GM23338 (cell line): ENCODE data around the gene INPP5A.

Experiments
- REST ChIP-seq: IDR thresholded peaks from one replicate; pipeline ENCODE4 v1.6.1; 2018; ENCODE audit warnings: antibody characterized with exemption; ENCODE audit not compliant: unreplicated experiment
- TF ChIP-seq, protein P1 (sequence below), 2 experiments: fragments of 200-600 bp in 1 of 2; sonication (generic) in 1 of 2; conservative IDR thresholded peaks; 2 replicates each; pipeline versions ENCODE4 v1.5.1 to v1.6.1; 2016 to 2017; ENCODE audit warnings: antibody characterized with exemption in 2 of 2, low read depth in 2 of 2, mild to moderate bottlenecking in 2 of 2, moderate library complexity in 1 of 2

GRCh38 chr10:132702601-132703418 is 165.2 kb downstream of the INPP5A start:
- TF ChIP-seq, protein P1, sequence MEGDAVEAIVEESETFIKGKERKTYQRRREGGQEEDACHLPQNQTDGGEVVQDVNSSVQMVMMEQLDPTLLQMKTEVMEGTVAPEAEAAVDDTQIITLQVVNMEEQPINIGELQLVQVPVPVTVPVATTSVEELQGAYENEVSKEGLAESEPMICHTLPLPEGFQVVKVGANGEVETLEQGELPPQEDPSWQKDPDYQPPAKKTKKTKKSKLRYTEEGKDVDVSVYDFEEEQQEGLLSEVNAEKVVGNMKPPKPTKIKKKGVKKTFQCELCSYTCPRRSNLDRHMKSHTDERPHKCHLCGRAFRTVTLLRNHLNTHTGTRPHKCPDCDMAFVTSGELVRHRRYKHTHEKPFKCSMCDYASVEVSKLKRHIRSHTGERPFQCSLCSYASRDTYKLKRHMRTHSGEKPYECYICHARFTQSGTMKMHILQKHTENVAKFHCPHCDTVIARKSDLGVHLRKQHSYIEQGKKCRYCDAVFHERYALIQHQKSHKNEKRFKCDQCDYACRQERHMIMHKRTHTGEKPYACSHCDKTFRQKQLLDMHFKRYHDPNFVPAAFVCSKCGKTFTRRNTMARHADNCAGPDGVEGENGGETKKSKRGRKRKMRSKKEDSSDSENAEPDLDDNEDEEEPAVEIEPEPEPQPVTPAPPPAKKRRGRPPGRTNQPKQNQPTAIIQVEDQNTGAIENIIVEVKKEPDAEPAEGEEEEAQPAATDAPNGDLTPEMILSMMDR (conservative IDR thresholded peaks at IDR 0.05; ENCODE audit: low read depth in 2 of 2), result no peak
- TF ChIP-seq REST, result no peak
